CD4-positive, alpha-beta memory T cell (primary cell): ENCODE results near the gene CFAP100. TPM values are rescaled to one million over a fixed set of nuclear protein-coding genes. Genes with fewer than 3 reads are reported as not detected.

ENCODE experiments used
- CTCF ChIA-PET: fragments of 350-600 bp; sonication (Branson Sonifier 250); formaldehyde crosslinking; loops from one replicate; lab custom pipeline; 2021; ENCODE audit warnings: inconsistent platforms; ENCODE audit not compliant: partially characterized antibody; lab: Charles Lee
- POLR2A ChIA-PET: fragments of 350-600 bp; sonication (Branson Sonifier 250); formaldehyde crosslinking; loops from one replicate; lab custom pipeline; 2021; ENCODE audit not compliant: partially characterized antibody; lab: Charles Lee
- DNase-seq, 5 donors: peaks; one replicate each; pipeline versions ENCODE4 v3.0.0 to v3.0.0-alpha.2; 2020 to 2022; ENCODE audit warnings: mixed read lengths in 1 of 5
- H3K27ac ChIP-seq: one replicate; pipeline ENCODE4 v1.7.0; 2013; ENCODE audit warnings: low read depth, low read length
- H3K27me3 ChIP-seq: 2 replicates; pipeline ENCODE4 v1.7.0; 2013; ENCODE audit warnings: mild to moderate bottlenecking, low read length, moderate library complexity; ENCODE audit not compliant: insufficient read depth
- H3K36me3 ChIP-seq: 2 replicates; pipeline ENCODE4 v1.7.0; 2013; ENCODE audit warnings: mild to moderate bottlenecking, low read length, moderate library complexity; ENCODE audit not compliant: insufficient read depth
- H3K4me1 ChIP-seq: 2 replicates; pipeline ENCODE4 v1.7.0; 2013; ENCODE audit warnings: mild to moderate bottlenecking, low read length, moderate library complexity; ENCODE audit not compliant: insufficient read depth
- H3K4me3 ChIP-seq, 2 donors: one replicate each; pipeline ENCODE4 v1.7.0; 2013; ENCODE audit warnings: low read length in 2 of 2, mild to moderate bottlenecking in 1 of 2
- H3K9me3 ChIP-seq, 2 donors: one replicate each; pipeline ENCODE4 v1.7.0; 2013; ENCODE audit warnings: low read length in 2 of 2, control low read depth in 1 of 2; ENCODE audit not compliant: control insufficient read depth in 1 of 2
- H3K27ac Mint-ChIP-seq, 7 donors: one replicate each; pipeline ENCODE4 v1.8.0; 2020 to 2021; ENCODE audit warnings: mixed read lengths in 7 of 7, mild to moderate bottlenecking in 6 of 7, inconsistent platforms in 3 of 7, moderate library complexity in 3 of 7
- H3K27me3 Mint-ChIP-seq, 2 donors: one replicate each; pipeline ENCODE4 v1.8.0; 2020 to 2021; ENCODE audit warnings: mixed read lengths in 2 of 2
- H3K36me3 Mint-ChIP-seq, 2 donors: one replicate each; pipeline ENCODE4 v1.8.0; 2020 to 2021; ENCODE audit warnings: mixed read lengths in 2 of 2, inconsistent platforms in 1 of 2, mild to moderate bottlenecking in 1 of 2
- H3K4me1 Mint-ChIP-seq, 4 donors: one replicate each; pipeline ENCODE4 v1.8.0; 2020 to 2021; ENCODE audit warnings: mixed read lengths in 4 of 4, mild to moderate bottlenecking in 1 of 4
- H3K4me3 Mint-ChIP-seq, 8 donors: one replicate each; pipeline ENCODE4 v1.8.0; 2020 to 2021; ENCODE audit warnings: mixed read lengths in 8 of 8, mild to moderate bottlenecking in 7 of 8, moderate library complexity in 6 of 8, inconsistent platforms in 3 of 8
- H3K9me3 Mint-ChIP-seq, 8 donors: one replicate each; pipeline ENCODE4 v1.8.0; 2020 to 2021; ENCODE audit warnings: mixed read lengths in 8 of 8, mild to moderate bottlenecking in 5 of 8, inconsistent platforms in 3 of 8, moderate library complexity in 1 of 8
- intact Hi-C: fragments of 100-400 bp; cut with micrococcal nuclease; formaldehyde crosslinking; loops from one replicate; pipeline ENCODE4 v1.15.1; 2023
- polyA plus RNA-seq, 2 donors: library from polyadenylated mRNA; unstranded; fragments of 300-500 nt; fragmentation: Illumina TruSeq; gene quantifications; one replicate each; pipeline ENCODE4 v1.2.3, GENCODE V29; 2021
- total RNA-seq, 2 experiments: library from RNA; stranded (reverse); gene quantifications; one replicate each; pipeline ENCODE4 v1.2.3, GENCODE V29; 2021

CFAP100 gene
- total and polyA plus RNA-seq, 4 experiments from 2014 or later, result not detected

- no peaks in the 10 kb centered on the region for H3K4me1 Mint-ChIP-seq
- no peaks in the 10 kb centered on the region for H3K27me3 ChIP-seq
- intact Hi-C loops, result no loop called here
- peaks cover 7 to 28% of the 10 kb centered on the region in 2 donors for H3K27me3 Mint-ChIP-seq
- POLR2A ChIA-PET, result no interaction called here
- no peak overlapping the region for H3K4me3 Mint-ChIP-seq
- CTCF ChIA-PET, result no interaction called here
- no peaks in the 10 kb centered on the region for H3K9me3 Mint-ChIP-seq
- no peak overlapping the region for H3K27ac Mint-ChIP-seq
- H3K36me3 Mint-ChIP-seq, result no peaks in the 10 kb centered on the region
- no peak overlapping the region for H3K27ac ChIP-seq
- no peak for DNase-seq
- H3K36me3 ChIP-seq, result no peaks in the 10 kb centered on the region
- no peaks in the 10 kb centered on the region for H3K4me1 ChIP-seq
- H3K9me3 ChIP-seq, result no peaks in the 10 kb centered on the region
- H3K4me3 ChIP-seq, result no peak overlapping the region
These were observed 7.0 kb downstream of the CFAP100 start for GRCh38 chr3:126401611-126402160.

- Histone ChIP-seq H3K27me3 (no peaks in the 10 kb centered on the region), H3K9me3 (no peaks in the 10 kb centered on the region), H3K36me3 (no peaks in the 10 kb centered on the region), H3K4me3 (no peak overlapping the region), H3K27ac (no peak overlapping the region), H3K4me1 (no peaks in the 10 kb centered on the region)
- Mint-ChIP-seq H3K27me3 (peaks cover 7 to 28% of the 10 kb centered on the region in 2 donors), H3K36me3 (no peaks in the 10 kb centered on the region), H3K27ac (no peak overlapping the region), H3K4me1 (no peaks in the 10 kb centered on the region), H3K4me3 (no peak overlapping the region), H3K9me3 (peaks cover 0 to 2% (median 0%) of the 10 kb centered on the region in 8 donors)
- POLR2A ChIA-PET, result no interaction called here
- DNase-seq, result no peak
- intact Hi-C loops, result no loop called here
- CTCF ChIA-PET, result no interaction called here
These were observed 7.5 kb downstream of the CFAP100 start for GRCh38 chr3:126402178-126402577.

- no peak overlapping the region for H3K27ac ChIP-seq
- intact Hi-C loops, result no loop called here
- H3K27me3 ChIP-seq, result no peaks in the 10 kb centered on the region
- peak overlapping the region in 1 of 7 donors; percentile 11 for H3K27ac Mint-ChIP-seq
- peaks cover 0 to 5% (median 0%) of the 10 kb centered on the region in 8 donors for H3K9me3 Mint-ChIP-seq
- H3K4me1 Mint-ChIP-seq, result no peaks in the 10 kb centered on the region
- H3K4me3 Mint-ChIP-seq, result peak overlapping the region in 1 of 8 donors; percentile 21
- ChIA-PET CTCF (no interaction called here), POLR2A (no interaction called here)
- no peaks in the 10 kb centered on the region for H3K4me1 ChIP-seq
- no peaks in the 10 kb centered on the region for H3K36me3 ChIP-seq
- peaks cover 7 to 29% of the 10 kb centered on the region in 2 donors for H3K27me3 Mint-ChIP-seq
- H3K36me3 Mint-ChIP-seq, result no peaks in the 10 kb centered on the region
- no peaks in the 10 kb centered on the region for H3K9me3 ChIP-seq
- DNase-seq, result no peak
- H3K4me3 ChIP-seq, result no peak overlapping the region
These were observed 8.1 kb downstream of the CFAP100 start for GRCh38 chr3:126402666-126403302.

- Histone ChIP-seq H3K9me3 (no peaks in the 10 kb centered on the region), H3K27ac (no peak overlapping the region), H3K4me3 (no peak overlapping the region), H3K27me3 (no peaks in the 10 kb centered on the region), H3K36me3 (no peaks in the 10 kb centered on the region), H3K4me1 (no peaks in the 10 kb centered on the region)
- Mint-ChIP-seq H3K27me3 (peaks cover 16 to 51% of the 10 kb centered on the region in 2 donors), H3K9me3 (peaks cover 0 to 13% (median under 1%) of the 10 kb centered on the region in 8 donors), H3K4me1 (no peaks in the 10 kb centered on the region), H3K4me3 (no peak overlapping the region), H3K27ac (no peak overlapping the region), H3K36me3 (no peaks in the 10 kb centered on the region)
- ChIA-PET POLR2A (no interaction called here), CTCF (interaction anchor here (1.3 kb wide), 1 partner anchor 11 kb away, joined by 3 read pairs; no protein-coding TSS in a partner anchor)
- intact Hi-C loops, result no loop called here
- DNase-seq, result no peak
These were observed 11.9 kb downstream of the CFAP100 start for GRCh38 chr3:126406389-126407296.

- Mint-ChIP-seq H3K27ac (no peak overlapping the region), H3K4me3 (no peak overlapping the region), H3K9me3 (peaks cover 0 to 16% (median under 1%) of the 10 kb centered on the region in 8 donors), H3K36me3 (no peaks in the 10 kb centered on the region), H3K4me1 (no peaks in the 10 kb centered on the region), H3K27me3 (peaks cover 14 to 53% of the 10 kb centered on the region in 2 donors)
- DNase-seq, result no peak
- H3K4me3 ChIP-seq, result no peak overlapping the region
- H3K27me3 ChIP-seq, result no peaks in the 10 kb centered on the region
- intact Hi-C loops, result no loop called here
- POLR2A ChIA-PET, result no interaction called here
- CTCF ChIA-PET, result interaction anchor here (1.3 kb wide), 1 partner anchor 11 kb away, joined by 3 read pairs; no protein-coding TSS in a partner anchor
- no peaks in the 10 kb centered on the region for H3K36me3 ChIP-seq
- no peaks in the 10 kb centered on the region for H3K4me1 ChIP-seq
- H3K9me3 ChIP-seq, result no peaks in the 10 kb centered on the region
- H3K27ac ChIP-seq, result no peak overlapping the region
These were observed 12.8 kb downstream of the CFAP100 start for GRCh38 chr3:126407412-126408044.

GRCh38 chr3:126408099-126408498 lies 13.4 kb downstream of the CFAP100 start:
- peaks cover 0 to 16% (median under 1%) of the 10 kb centered on the region in 8 donors for H3K9me3 Mint-ChIP-seq
- peaks cover 12 to 52% of the 10 kb centered on the region in 2 donors for H3K27me3 Mint-ChIP-seq
- Histone ChIP-seq H3K27me3 (no peaks in the 10 kb centered on the region), H3K4me1 (no peaks in the 10 kb centered on the region), H3K4me3 (no peak overlapping the region), H3K9me3 (no peaks in the 10 kb centered on the region), H3K27ac (no peak overlapping the region), H3K36me3 (no peaks in the 10 kb centered on the region)
- ChIA-PET CTCF (no interaction called here), POLR2A (no interaction called here)
- DNase-seq, result no peak
- H3K4me1 Mint-ChIP-seq, result no peaks in the 10 kb centered on the region
- H3K36me3 Mint-ChIP-seq, result no peaks in the 10 kb centered on the region
- intact Hi-C loops, result no loop called here
- no peak overlapping the region for H3K4me3 Mint-ChIP-seq
- no peak overlapping the region for H3K27ac Mint-ChIP-seq
